Measurements from ENCODE around the gene MXI1. TPM values are rescaled to one million over a fixed set of nuclear protein-coding genes. Genes with fewer than 3 reads are reported as not detected.

MXI1 gene
- total and polyA plus RNA-seq, 2 donors (not counting 1 experiment from before 2014, with no cell fraction given): 12.0 to 32.4 TPM

GRCh38 chr10:110239892-110240291 is 32.5 kb downstream of the MXI1 start:
- no peak for TF ChIP-seq EZH2 (IDR thresholded peaks at IDR 0.05; ENCODE audit: borderline replicate concordance, insufficient read depth, low read depth, low read length, poor library complexity, severe bottlenecking)
- no peak for TF ChIP-seq CTCF (IDR thresholded peaks at IDR 0.05)
- H3K27me3 Mint-ChIP-seq: peaks cover 3% of the 10 kb centered on the region
- Histone ChIP-seq H3K27ac (ENCODE audit: low read length in 2 of 2) (no peak overlapping the region), H4K20me1 (ENCODE audit: control insufficient read depth, insufficient read depth, low read length, poor library complexity, severe bottlenecking) (peaks cover 18% of the 10 kb centered on the region), H3K9me3 (ENCODE audit: control extremely low read depth in 1 of 3, control insufficient read depth in 2 of 3, insufficient read depth in 1 of 3, low read length in 2 of 3) (peaks cover 0 to 1% (median 0%) of the 10 kb centered on the region in 3 donors), H3K79me2 (ENCODE audit: control insufficient read depth, insufficient read depth, low read length) (peaks cover 32% of the 10 kb centered on the region), H3K4me2 (replicated peaks; ENCODE audit: low read depth, low read length, poor library complexity, severe bottlenecking) (no peak overlapping the region), H3K4me3 (ENCODE audit: control extremely low read depth in 1 of 5, extremely low read depth in 1 of 5, insufficient read depth in 1 of 5, low read depth in 2 of 5, low read length in 4 of 5) (no peak overlapping the region), H3K9ac (ENCODE audit: low read length) (no peak overlapping the region), H2AFZ (ENCODE audit: insufficient read depth, low read depth, low read length, poor library complexity, severe bottlenecking) (no peak overlapping the region), H3K27me3 (replicated peaks in 1 of 4; ENCODE audit: control extremely low read depth in 1 of 4, control insufficient read depth in 3 of 4, insufficient read depth in 4 of 4, low read length in 3 of 4) (no peaks in the 10 kb centered on the region), H3K36me3 (replicated peaks in 1 of 2; ENCODE audit: control extremely low read depth in 1 of 2, control insufficient read depth in 1 of 2, extremely low read depth in 1 of 2, insufficient read depth in 2 of 2, low read length in 1 of 2) (no peaks in the 10 kb centered on the region), H3K4me1 (ENCODE audit: control insufficient read depth in 2 of 2, insufficient read depth in 2 of 2, low read length in 2 of 2) (peaks cover 3 to 6% of the 10 kb centered on the region in 2 donors)
- no peaks in the 10 kb centered on the region for H3K9me3 Mint-ChIP-seq (ENCODE audit: insufficient read depth)
- peaks cover 16% of the 10 kb centered on the region for H3K4me1 Mint-ChIP-seq
- ChIA-PET CTCF (no interaction called here), POLR2A (no interaction called here)
- no peak overlapping the region for H3K27ac Mint-ChIP-seq
- ATAC-seq (ENCODE audit: low read depth): no peak
- H3K4me3 Mint-ChIP-seq: no peak overlapping the region
- no peak for DNase-seq
- intact Hi-C loops (cut with micrococcal nuclease): no loop called here

GRCh38 chr10:110241407-110241806 is 34.0 kb downstream of the MXI1 start:
- Mint-ChIP-seq H3K4me3 (no peak overlapping the region), H3K9me3 (ENCODE audit: insufficient read depth) (no peaks in the 10 kb centered on the region), H3K27ac (no peak overlapping the region), H3K27me3 (peaks cover 3% of the 10 kb centered on the region), H3K4me1 (peaks cover 16% of the 10 kb centered on the region)
- Histone ChIP-seq H3K9me3 (ENCODE audit: control extremely low read depth in 1 of 3, control insufficient read depth in 2 of 3, insufficient read depth in 1 of 3, low read length in 2 of 3) (peaks cover 0 to 1% (median 0%) of the 10 kb centered on the region in 3 donors), H3K4me1 (ENCODE audit: control insufficient read depth in 2 of 2, insufficient read depth in 2 of 2, low read length in 2 of 2) (peaks cover 3 to 6% of the 10 kb centered on the region in 2 donors), H4K20me1 (ENCODE audit: control insufficient read depth, insufficient read depth, low read length, poor library complexity, severe bottlenecking) (peaks cover 18% of the 10 kb centered on the region), H3K9ac (ENCODE audit: low read length) (no peak overlapping the region), H2AFZ (ENCODE audit: insufficient read depth, low read depth, low read length, poor library complexity, severe bottlenecking) (no peak overlapping the region), H3K27me3 (replicated peaks in 1 of 4; ENCODE audit: control extremely low read depth in 1 of 4, control insufficient read depth in 3 of 4, insufficient read depth in 4 of 4, low read length in 3 of 4) (no peaks in the 10 kb centered on the region), H3K4me3 (ENCODE audit: control extremely low read depth in 1 of 5, extremely low read depth in 1 of 5, insufficient read depth in 1 of 5, low read depth in 2 of 5, low read length in 4 of 5) (no peak overlapping the region), H3K4me2 (replicated peaks; ENCODE audit: low read depth, low read length, poor library complexity, severe bottlenecking) (peak overlapping the region; percentile 1), H3K79me2 (ENCODE audit: control insufficient read depth, insufficient read depth, low read length) (peaks cover 28% of the 10 kb centered on the region), H3K27ac (ENCODE audit: low read length in 2 of 2) (no peak overlapping the region), H3K36me3 (replicated peaks in 1 of 2; ENCODE audit: control extremely low read depth in 1 of 2, control insufficient read depth in 1 of 2, extremely low read depth in 1 of 2, insufficient read depth in 2 of 2, low read length in 1 of 2) (peaks cover 0 to 3% of the 10 kb centered on the region in 2 experiments)
- CTCF ChIA-PET: interaction anchor here (1.0 kb wide), 1 partner anchor 38 kb away, joined by 4 read pairs; no protein-coding TSS in a partner anchor
- intact Hi-C loops (cut with micrococcal nuclease): no loop called here
- ATAC-seq (ENCODE audit: low read depth) (no peak), DNase-seq (no peak)
- TF ChIP-seq CTCF (IDR thresholded peaks at IDR 0.05): no peak
- TF ChIP-seq EZH2 (IDR thresholded peaks at IDR 0.05; ENCODE audit: borderline replicate concordance, insufficient read depth, low read depth, low read length, poor library complexity, severe bottlenecking): no peak
- WGBS (ENCODE audit: insufficient coverage): no CpG with 5 or more reads among the region's 3 CpGs
- POLR2A ChIA-PET: interaction anchor here (1.2 kb wide), 1 partner anchor 34 kb away, joined by 3 read pairs; the partner anchor contains the start of gene MXI1
